ENCODE data around the gene GGNBP2.

GGNBP2 gene

GRCh38 chr17:36544307-36545076, at the start of gene GGNBP2:
GGNBP2 (plus strand) TSS chr17:36544919; CDS start chr17:36545725, 806 bp downstream.
- ChIA-PET POLR2A (interaction anchor here (0.6 to 4.9 kb wide), 12 partner anchors 10 to 613 kb away, joined by 3 to 88 read pairs (median 5); partner anchors contain the start of genes DHRS11, MRM1, MYO19 and PIGW), CTCF (interaction anchor here (1.2 to 1.7 kb wide), 2 partner anchors 10 kb away, joined by 3 to 7 read pairs; partner anchors contain the start of genes MYO19 and PIGW)
- DNase-seq (ENCODE audit: extremely low spot score), result peak; percentile 75
- TF ChIP-seq ZNF384 (IDR thresholded peaks at IDR 0.05), result no peak
- TF ChIP-seq L3MBTL2 (conservative IDR thresholded peaks at IDR 0.05), result peak; percentile 23; the same call in 1 of the 2 replicates

GRCh38 chr17:36495076-36495578, 49.6 kb upstream of the GGNBP2 start:
- POLR2A ChIA-PET, result interaction anchor here (1.0 to 2.3 kb wide), 5 partner anchors 9 to 107 kb away, joined by 3 to 14 read pairs (median 3); partner anchors contain the start of genes MRM1, MYO19, PIGW and ZNHIT3
- TF ChIP-seq LEF1 (IDR thresholded peaks at IDR 0.05; ENCODE audit: borderline replicate concordance) (no peak), HDGF (IDR thresholded peaks at IDR 0.05; ENCODE audit: borderline replicate concordance) (no peak), ARNT (IDR thresholded peaks at IDR 0.05) (no peak), TARDBP (IDR thresholded peaks at IDR 0.05) (no peak), FOXK2 (IDR thresholded peaks at IDR 0.05) (no peak), FOXA1 (IDR thresholded peaks at IDR 0.05) (no peak), ELF4 (IDR thresholded peaks at IDR 0.05) (no peak), PKNOX1 (IDR thresholded peaks at IDR 0.05) (no peak)
- CTCF ChIA-PET, result no interaction called here
- no peak for DNase-seq (ENCODE audit: extremely low spot score)

GRCh38 chr17:36496018-36496789, 48.5 kb upstream of the GGNBP2 start:
- DNase-seq (ENCODE audit: extremely low spot score), result no peak
- no peak for TF ChIP-seq SUZ12 (IDR thresholded peaks at IDR 0.05)
- no peak for TF ChIP-seq CTBP1 (IDR thresholded peaks at IDR 0.05; ENCODE audit: borderline replicate concordance)
- TF ChIP-seq SP1 (IDR thresholded peaks at IDR 0.05), result no peak
- no peak for TF ChIP-seq BHLHE40 (IDR thresholded peaks at IDR 0.05; ENCODE audit: borderline replicate concordance)
- TF ChIP-seq LEF1 (IDR thresholded peaks at IDR 0.05; ENCODE audit: borderline replicate concordance), result no peak
- TF ChIP-seq PKNOX1 (IDR thresholded peaks at IDR 0.05), result no peak
- TF ChIP-seq FOXA1 (IDR thresholded peaks at IDR 0.05), result no peak
- TF ChIP-seq FOXK2 (IDR thresholded peaks at IDR 0.05), result no peak
- TF ChIP-seq TARDBP (IDR thresholded peaks at IDR 0.05), result no peak
- TF ChIP-seq ARNT (IDR thresholded peaks at IDR 0.05), result no peak
- TF ChIP-seq ZNF384 (IDR thresholded peaks at IDR 0.05), result no peak
- TF ChIP-seq FOXM1 (IDR thresholded peaks at IDR 0.05; ENCODE audit: borderline replicate concordance), result no peak
- TF ChIP-seq L3MBTL2 (conservative IDR thresholded peaks at IDR 0.05), result no peak
- no peak for TF ChIP-seq NFRKB (IDR thresholded peaks at IDR 0.05)
- no peak for TF ChIP-seq HDGF (IDR thresholded peaks at IDR 0.05; ENCODE audit: borderline replicate concordance)
- TF ChIP-seq ELF4 (IDR thresholded peaks at IDR 0.05), result no peak
- CTCF ChIA-PET, result no interaction called here
- POLR2A ChIA-PET, result interaction anchor here (2.3 kb wide), 1 partner anchor 10 kb away, joined by 14 read pairs; the partner anchor contains the start of gene ZNHIT3

- TF ChIP-seq PKNOX1 (IDR thresholded peaks at IDR 0.05) (no peak), ZNF384 (IDR thresholded peaks at IDR 0.05) (no peak), L3MBTL2 (conservative IDR thresholded peaks at IDR 0.05) (no peak), NFRKB (IDR thresholded peaks at IDR 0.05) (no peak), FOXM1 (IDR thresholded peaks at IDR 0.05; ENCODE audit: borderline replicate concordance) (no peak), FOXK2 (IDR thresholded peaks at IDR 0.05) (no peak), CTBP1 (IDR thresholded peaks at IDR 0.05; ENCODE audit: borderline replicate concordance) (no peak), ELF4 (IDR thresholded peaks at IDR 0.05) (no peak)
- no peak for DNase-seq (ENCODE audit: extremely low spot score)
- ChIA-PET POLR2A (interaction anchor here (1.0 to 1.9 kb wide), 2 partner anchors 12 to 37 kb away, joined by 4 to 7 read pairs; partner anchors contain the start of genes MYO19 and PIGW), CTCF (interaction anchor here (0.6 kb wide), 1 partner anchor 957 kb away, joined by 3 read pairs; no protein-coding TSS in a partner anchor)
These were observed 46.6 kb upstream of the GGNBP2 start for GRCh38 chr17:36498155-36498554.

GRCh38 chr17:36498560-36499300, 46.0 kb upstream of the GGNBP2 start:
- POLR2A ChIA-PET, result interaction anchor here (1.0 to 2.0 kb wide), 3 partner anchors 12 to 36 kb away, joined by 4 to 7 read pairs (median 7); partner anchors contain the start of genes MYO19, PIGW and ZNHIT3

More at GRCh38 chr17:36498560-36499300, 46.0 kb upstream of the GGNBP2 start:
- DNase-seq (ENCODE audit: extremely low spot score), result no peak
- no peak for TF ChIP-seq LEF1 (IDR thresholded peaks at IDR 0.05; ENCODE audit: borderline replicate concordance)
- TF ChIP-seq ARNT (IDR thresholded peaks at IDR 0.05), result no peak
- TF ChIP-seq FOXA1 (IDR thresholded peaks at IDR 0.05), result no peak
- TF ChIP-seq FOXM1 (IDR thresholded peaks at IDR 0.05; ENCODE audit: borderline replicate concordance), result no peak
- no peak for TF ChIP-seq TARDBP (IDR thresholded peaks at IDR 0.05)
- no peak for TF ChIP-seq PKNOX1 (IDR thresholded peaks at IDR 0.05)
- no peak for TF ChIP-seq NFRKB (IDR thresholded peaks at IDR 0.05)
- CTCF ChIA-PET, result no interaction called here

Measured in HEK293T (cell line).